8988T (cell line): ENCODE data around the gene TBCD.
"Not testable (repeated sequence)": the region's sequence is repeated elsewhere in the genome, so short reads cannot be mapped to it uniquely, and the experiment has no call there.

Experiments
- DNase-seq: peaks from one replicate; pipeline ENCODE4 v3.0.0; 2011

Gene TBCD

DNA sequence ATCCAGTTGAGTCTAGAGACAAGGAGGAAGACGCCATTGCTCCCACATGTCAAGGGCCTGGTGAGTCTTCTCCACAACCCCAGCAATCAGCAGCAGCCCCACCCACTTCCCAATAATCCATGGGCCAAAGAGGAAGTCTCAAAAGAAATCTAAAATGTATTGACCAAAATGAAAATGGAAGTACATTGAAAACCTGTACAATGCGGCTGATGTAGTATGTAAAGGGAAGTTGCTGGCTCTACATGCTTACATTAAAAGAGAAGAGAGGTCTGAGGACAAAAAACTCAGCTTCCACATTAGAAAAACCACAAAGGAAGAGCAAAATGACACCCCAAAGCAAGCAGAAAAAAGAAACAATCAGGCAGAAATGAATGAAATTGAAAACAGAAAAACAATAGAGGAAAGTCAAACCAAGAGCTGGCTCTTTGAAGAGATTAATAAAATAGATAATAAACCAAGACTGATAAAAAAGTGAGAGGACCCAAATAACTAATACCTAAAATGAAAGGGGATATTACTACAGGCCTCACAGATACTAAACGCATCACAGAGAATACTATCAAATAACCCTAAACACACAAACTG is 227.0 kb downstream of the TBCD start:
- no peak for DNase-seq

DNA sequence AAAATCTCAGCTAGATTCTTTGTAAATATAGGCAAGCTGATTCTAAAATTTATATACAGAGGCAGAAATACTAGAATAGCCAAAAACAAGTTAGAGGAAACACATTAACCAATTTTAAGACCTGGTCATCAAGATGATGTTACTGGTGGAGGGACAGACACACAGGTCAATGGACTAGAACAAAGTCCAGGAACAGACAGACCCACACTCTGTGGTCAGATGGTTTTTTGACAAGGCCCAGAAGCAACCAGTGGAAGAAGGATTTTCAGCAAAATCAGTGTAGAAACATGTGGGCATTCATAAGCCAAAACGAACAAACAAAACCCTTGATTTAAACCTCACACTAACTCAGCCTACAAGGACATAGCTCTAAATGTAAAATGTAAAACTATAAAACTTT is 227.9 kb downstream of the TBCD start:
- no peak for DNase-seq

DNA sequence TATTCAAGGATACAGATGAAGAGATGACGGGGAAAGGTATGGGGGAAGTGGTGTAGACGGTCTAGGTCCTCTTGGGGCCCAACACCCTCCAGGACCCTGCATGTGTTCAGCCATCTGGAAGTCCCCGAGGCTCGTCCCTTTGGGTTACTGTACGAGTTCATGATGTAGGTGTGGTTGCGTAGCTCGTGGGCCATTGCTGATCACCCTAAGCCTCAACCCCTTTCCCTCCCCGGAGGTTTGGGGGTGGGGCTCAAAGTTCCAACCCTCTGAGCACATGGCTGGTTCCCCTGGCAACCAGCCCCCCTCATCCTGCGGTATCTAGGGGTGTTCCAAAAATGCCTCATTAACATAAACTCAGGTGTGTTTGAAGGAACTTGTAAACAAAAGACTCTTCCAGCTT is 228.8 kb downstream of the TBCD start:
- DNase-seq, result no peak

DNA sequence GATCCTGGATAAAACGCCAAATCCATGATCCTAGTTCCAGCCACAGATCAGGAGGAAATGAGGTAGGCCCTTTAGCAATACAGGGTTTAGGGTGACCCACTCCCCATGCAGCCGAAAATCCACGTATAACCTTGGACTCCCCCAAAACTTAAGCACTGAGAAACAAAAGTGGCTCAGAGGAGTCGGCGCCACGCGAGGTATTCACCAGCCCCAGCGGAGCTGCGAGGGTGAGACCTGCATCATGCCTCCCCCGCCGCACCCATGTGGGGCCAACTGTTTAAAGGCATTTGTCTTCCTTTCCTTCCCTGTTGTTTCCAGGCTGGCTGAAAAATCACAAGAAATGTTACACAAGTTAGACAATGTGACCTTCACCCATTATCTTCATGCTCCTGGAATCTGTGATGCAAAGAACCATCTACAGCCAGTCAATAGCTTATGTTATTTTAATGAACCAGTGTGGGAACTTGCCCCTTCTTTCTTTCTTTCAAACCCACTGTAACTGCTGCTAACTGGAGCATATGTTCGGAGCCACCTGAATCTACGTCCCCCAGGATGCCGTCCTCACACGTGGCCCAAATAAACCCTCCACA is 229.4 kb downstream of the TBCD start:
- DNase-seq, result no peak

DNA sequence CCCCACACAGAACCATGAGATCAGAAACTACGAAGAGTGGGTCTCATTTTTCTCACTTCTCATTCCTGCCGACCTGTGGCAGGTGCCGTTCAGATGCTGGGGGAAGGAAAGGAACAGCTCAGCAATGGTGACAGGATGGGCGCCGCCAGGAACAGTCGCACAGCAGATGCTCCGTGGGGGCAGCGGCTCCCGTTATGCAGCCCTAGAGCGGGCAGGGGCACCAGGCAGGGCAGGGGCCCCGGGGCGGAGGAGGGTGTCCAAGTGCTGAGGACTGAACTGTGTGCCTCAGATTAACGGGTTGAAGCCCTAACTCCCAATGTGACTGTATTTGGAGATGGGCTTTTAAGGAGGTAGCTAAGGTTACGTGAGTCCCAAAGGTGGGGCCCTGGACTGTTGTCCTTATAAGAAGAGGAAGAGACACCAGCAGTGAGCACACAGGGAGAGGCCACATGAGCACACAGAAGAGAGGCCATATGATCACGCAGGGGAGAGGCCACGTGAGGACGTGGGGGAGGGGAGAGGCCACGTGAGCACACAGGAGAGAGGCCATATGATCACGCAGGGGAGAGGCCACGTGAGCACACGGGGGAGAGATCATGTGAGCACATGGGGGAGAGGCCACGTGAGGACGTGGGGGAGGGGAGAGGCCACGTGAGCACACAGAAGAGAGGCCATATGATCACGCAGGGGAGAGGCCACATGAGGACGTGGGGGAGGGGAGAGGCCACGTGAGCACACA is 231.8 kb downstream of the TBCD start:
- no peak for DNase-seq

DNA sequence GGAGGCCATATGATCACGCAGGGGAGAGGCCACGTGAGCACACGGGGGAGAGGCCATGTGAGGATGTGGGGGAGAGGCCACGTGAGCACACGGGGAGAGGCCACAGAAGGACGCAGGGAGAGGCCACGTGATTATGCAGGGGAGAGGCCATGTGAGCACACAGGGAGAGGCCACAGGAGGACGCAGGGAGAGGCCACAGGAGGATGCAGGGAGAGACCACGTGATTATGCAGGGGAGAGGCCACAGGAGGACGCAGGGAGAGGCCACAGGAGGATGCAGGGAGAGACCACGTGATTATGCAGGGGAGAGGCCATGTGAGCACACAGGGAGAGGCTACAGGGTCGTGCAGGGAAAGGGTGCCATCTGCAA is 232.4 kb downstream of the TBCD start:
- DNase-seq, result not testable (repeated sequence)

DNA sequence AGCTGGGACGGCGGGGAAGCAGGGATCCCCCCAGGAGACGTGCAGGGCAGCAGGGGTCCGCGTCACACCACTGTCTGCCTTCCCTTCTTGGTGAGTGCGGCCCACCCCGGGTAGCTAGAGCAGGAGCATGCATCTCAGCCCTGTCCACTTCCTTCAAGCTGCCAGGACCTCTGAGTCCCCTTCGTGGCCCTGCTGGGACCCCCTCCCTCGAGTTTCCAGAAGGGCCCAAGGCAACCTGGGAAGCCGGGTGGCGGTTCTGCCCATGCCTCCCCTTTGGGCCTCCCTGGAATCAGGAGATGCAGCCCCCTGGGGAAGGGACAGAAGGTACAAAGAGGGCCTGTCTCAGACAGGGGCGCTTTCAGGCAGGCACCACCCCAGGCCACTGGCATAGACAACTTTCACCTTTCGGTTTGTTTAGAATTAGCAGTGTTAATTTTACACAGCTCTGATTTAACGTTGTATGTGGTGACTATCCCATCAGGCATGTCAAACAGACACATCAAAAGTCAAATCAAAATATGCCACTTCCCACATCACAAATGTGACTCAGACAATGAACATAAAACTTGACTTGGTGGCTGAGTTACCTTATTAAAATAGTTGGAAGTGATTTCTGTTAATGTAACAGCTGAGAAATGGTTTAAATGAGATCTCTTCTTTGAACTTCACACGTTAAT is 233.0 kb downstream of the TBCD start:
- no peak for DNase-seq

DNA sequence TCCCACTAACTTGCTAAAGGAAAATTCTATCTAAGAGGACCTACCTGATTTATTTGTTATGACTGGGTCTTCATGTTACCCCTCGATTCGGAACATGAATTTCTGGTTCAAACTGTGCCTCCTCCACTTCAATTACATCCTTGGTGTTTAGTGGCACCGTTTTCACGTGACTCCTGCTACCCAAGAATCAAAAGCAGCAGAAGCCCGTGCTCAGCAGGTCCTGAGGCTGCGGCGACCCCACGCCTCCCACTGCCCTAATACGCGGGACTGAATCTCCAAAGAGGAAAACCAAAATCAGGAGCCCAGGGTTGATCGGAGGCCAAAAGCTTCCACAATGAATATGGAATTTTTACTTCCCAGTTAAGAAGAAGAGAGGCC is 233.6 kb downstream of the TBCD start:
- DNase-seq, result no peak

DNA sequence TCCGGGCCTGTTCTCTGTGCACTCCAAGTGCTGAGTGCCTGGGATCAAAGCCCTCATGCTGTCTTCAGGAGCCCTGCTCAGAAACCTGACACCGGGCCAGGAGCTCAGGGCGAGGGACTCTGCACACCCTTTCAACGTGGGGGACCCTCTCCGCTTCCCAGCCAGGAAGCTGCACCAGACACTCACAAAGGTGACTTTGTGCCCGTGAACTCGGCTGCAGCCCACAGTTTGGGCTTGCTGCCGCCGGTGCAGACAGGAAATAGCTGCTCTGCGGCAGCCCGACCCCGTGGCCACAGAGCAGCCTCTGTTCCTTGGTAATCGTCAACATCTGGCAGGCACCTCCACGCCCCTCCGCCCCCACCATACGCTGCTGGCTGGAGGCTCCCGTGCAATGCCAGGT is 234.1 kb downstream of the TBCD start:
- no peak for DNase-seq

DNA sequence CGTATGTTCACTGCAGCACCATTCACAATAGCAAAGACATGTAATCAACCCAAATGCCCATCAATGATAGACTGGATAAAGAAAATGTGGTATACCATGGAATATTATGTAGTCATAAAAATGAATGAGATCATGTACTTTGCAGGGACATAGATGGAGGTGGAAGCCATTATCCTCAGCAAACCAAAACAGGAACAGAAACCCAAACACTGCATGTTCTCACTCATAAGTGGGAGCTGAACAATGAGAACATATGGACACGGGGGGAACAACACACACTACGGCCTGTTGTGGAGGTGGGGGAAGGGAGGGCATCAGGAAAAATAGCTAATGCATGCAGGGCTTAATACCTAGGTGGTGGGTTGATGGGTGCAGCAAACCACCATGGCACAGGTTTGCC is 237.2 kb downstream of the TBCD start:
- not testable (repeated sequence) for DNase-seq

DNA sequence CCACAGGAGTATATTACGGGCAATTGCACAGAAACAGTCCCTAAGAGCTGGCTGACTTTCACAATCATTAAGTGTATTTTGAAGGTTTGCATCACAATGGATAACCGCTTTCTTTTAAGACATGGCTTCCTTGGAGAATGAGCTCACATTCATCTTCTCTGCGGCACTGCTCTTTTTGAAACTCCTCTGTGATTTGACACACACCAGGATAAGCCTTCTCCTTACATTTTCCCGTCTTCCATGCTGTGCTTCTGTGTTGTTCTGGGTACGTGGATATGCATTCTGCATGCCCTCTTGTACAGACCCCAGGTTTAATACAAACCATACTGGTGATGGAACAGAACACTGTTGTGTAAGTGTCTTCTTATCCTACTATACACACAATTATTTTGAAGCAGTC is 238.0 kb downstream of the TBCD start:
- no peak for DNase-seq

DNA sequence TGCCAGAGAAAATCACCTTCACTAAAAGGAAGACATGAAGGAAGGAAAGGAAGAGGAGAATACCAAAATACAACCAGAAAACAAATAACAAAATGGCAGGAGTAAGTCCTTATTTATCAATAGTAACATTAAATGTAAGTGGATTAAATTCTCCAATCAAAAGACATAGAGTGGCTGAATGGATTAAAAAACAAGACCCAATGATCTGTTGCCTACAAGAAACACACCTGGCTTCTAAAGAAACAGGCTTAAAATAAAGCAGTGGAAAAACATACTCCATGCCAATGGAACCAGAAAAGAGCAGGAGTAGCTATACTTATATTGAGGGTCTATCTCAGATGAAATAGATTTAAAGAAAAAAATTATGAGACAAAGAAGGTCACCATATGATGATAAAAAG is 241.1 kb downstream of the TBCD start:
- DNase-seq, result no peak
